Loucy (cell line): ENCODE data around the gene MAS1L.

Experiments
- H2AFZ ChIP-seq: fragments of 200-600 bp; sonication (generic); 2 replicates; pipeline ENCODE4 v1.6.0; 2016; ENCODE audit warnings: antibody characterized with exemption, mild to moderate bottlenecking, low read length, moderate library complexity
- H3F3A ChIP-seq: fragments of 200-600 bp; 2 replicates; pipeline ENCODE4 v1.6.0; 2016; ENCODE audit warnings: antibody characterized with exemption, low read depth, mild to moderate bottlenecking
- H3K27me3 ChIP-seq: fragments of 200-600 bp; sonication (generic); 2 replicates; pipeline ENCODE4 v1.6.1; 2014; ENCODE audit warnings: low read length, mild to moderate bottlenecking; ENCODE audit not compliant: insufficient read depth, poor library complexity, severe bottlenecking
- H3K36me3 ChIP-seq: fragments of 200-600 bp; sonication (generic); 2 replicates; pipeline ENCODE4 v1.6.1; 2016; ENCODE audit warnings: low read length; ENCODE audit not compliant: insufficient read depth
- H3K4me1 ChIP-seq: fragments of 200-600 bp; sonication (generic); 2 replicates; pipeline ENCODE4 v1.5.1; 2014; ENCODE audit warnings: low read length, mild to moderate bottlenecking; ENCODE audit not compliant: insufficient read depth, poor library complexity, severe bottlenecking
- H3K4me2 ChIP-seq: fragments of 200-600 bp; sonication (generic); 2 replicates; pipeline ENCODE4 v1.6.0; 2014; ENCODE audit warnings: antibody characterized with exemption, low read length, low read depth, mild to moderate bottlenecking; ENCODE audit not compliant: poor library complexity, severe bottlenecking
- H3K4me3 ChIP-seq: fragments of 200-600 bp; sonication (generic); 2 replicates; pipeline ENCODE4 v1.5.1; 2014; ENCODE audit warnings: low read length, mild to moderate bottlenecking, mixed read lengths; ENCODE audit not compliant: poor library complexity, severe bottlenecking
- H3K79me2 ChIP-seq: fragments of 200-600 bp; sonication (generic); 2 replicates; pipeline ENCODE4 v1.6.1; 2014; ENCODE audit warnings: low read length; ENCODE audit not compliant: insufficient read depth
- H3K9ac ChIP-seq: fragments of 200-600 bp; sonication (generic); 2 replicates; pipeline ENCODE4 v1.6.0; 2014; ENCODE audit warnings: mild to moderate bottlenecking, low read depth, low read length, moderate library complexity; ENCODE audit not compliant: poor library complexity, severe bottlenecking
- H3K9me2 ChIP-seq: fragments of 200-600 bp; sonication (generic); replicated peaks from 2 replicates; pipeline ENCODE4 v1.6.1; 2016; ENCODE audit warnings: low read depth, low read length, mixed read lengths
- H3K9me3 ChIP-seq: fragments of 200-600 bp; sonication (generic); 2 replicates; pipeline ENCODE4 v1.6.1; 2014; ENCODE audit warnings: mild to moderate bottlenecking, antibody characterized with exemption, low read length, low read depth; ENCODE audit not compliant: insufficient read depth
- H4K20me1 ChIP-seq: fragments of 200-600 bp; sonication (generic); 2 replicates; pipeline ENCODE4 v1.6.0; 2014; ENCODE audit warnings: antibody characterized with exemption, low read length, mild to moderate bottlenecking; ENCODE audit not compliant: insufficient read depth, poor library complexity, severe bottlenecking
- EZH2phosphoT487 ChIP-seq: fragments of 200-600 bp; IDR thresholded peaks from 2 replicates; pipeline ENCODE4 v1.6.1; 2018; ENCODE audit warnings: antibody characterized with exemption, mild to moderate bottlenecking, moderate library complexity, borderline replicate concordance
- TF ChIP-seq, protein P1 (sequence below): fragments of 200-600 bp; sonication (generic); conservative IDR thresholded peaks from 2 replicates; pipeline ENCODE4 v1.5.1; 2014; ENCODE audit warnings: mild to moderate bottlenecking, antibody characterized with exemption, low read length

The MAS1L gene

DNA sequence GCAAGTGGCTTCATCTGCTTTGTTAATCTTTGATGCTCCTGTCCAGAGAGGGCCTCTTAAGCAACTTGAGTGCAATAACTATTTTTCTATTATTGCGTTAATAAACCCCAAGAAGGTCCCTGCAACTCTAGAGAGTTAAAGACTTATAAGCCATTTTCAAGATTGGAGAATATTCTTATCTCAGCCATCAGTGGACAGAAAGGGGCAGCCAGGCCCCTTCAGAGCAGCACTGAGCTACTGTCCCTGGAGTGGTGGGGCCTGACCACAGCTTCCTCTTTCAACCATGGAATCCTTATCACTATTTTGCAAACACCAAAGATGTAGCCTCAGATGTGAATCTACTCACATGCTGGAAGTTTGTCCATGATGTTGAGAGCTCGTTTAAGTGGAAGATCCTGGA is 2.8 kb upstream of the MAS1L start:
- Histone ChIP-seq H2AFZ (no peak overlapping the region), H3K79me2 (no peaks in the 10 kb centered on the region), H3K4me2 (peak overlapping the region; percentile 87), H3K27me3 (no peaks in the 10 kb centered on the region), H3K9me2 (no peaks in the 10 kb centered on the region), H4K20me1 (no peaks in the 10 kb centered on the region), H3K9ac (peak overlapping the region; percentile 60), H3K36me3 (no peaks in the 10 kb centered on the region), H3K4me3 (peak overlapping the region; percentile 60), H3K9me3 (no peaks in the 10 kb centered on the region), H3F3A (peaks cover 4% of the 10 kb centered on the region), H3K4me1 (peaks cover 54% of the 10 kb centered on the region)
- no peak for TF ChIP-seq EZH2phosphoT487
- TF ChIP-seq, protein P1, sequence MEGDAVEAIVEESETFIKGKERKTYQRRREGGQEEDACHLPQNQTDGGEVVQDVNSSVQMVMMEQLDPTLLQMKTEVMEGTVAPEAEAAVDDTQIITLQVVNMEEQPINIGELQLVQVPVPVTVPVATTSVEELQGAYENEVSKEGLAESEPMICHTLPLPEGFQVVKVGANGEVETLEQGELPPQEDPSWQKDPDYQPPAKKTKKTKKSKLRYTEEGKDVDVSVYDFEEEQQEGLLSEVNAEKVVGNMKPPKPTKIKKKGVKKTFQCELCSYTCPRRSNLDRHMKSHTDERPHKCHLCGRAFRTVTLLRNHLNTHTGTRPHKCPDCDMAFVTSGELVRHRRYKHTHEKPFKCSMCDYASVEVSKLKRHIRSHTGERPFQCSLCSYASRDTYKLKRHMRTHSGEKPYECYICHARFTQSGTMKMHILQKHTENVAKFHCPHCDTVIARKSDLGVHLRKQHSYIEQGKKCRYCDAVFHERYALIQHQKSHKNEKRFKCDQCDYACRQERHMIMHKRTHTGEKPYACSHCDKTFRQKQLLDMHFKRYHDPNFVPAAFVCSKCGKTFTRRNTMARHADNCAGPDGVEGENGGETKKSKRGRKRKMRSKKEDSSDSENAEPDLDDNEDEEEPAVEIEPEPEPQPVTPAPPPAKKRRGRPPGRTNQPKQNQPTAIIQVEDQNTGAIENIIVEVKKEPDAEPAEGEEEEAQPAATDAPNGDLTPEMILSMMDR, result no peak

DNA sequence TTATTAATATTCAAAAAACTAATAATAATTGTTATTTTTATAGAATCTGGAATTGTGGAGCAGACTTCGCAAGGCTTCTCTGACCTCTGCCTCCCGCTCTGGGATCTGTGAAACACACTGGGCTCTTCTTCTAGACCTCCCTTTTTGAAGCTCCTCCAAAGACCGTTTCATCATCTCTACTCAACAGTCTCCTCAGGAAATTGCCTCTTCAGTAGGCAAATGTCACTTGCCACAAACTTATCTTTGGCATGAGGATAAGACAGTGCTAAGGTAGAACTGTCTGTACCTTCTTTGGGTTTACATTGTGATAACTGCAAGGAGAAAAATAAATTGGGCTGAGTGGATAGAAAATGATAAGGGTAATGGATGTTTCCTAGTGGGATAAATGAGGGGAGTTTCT is 2.3 kb upstream of the MAS1L start:
- Histone ChIP-seq H3K4me1 (peaks cover 54% of the 10 kb centered on the region), H3K36me3 (no peaks in the 10 kb centered on the region), H3K9ac (peak overlapping the region; percentile 60), H3K9me2 (no peaks in the 10 kb centered on the region), H3K79me2 (no peaks in the 10 kb centered on the region), H3F3A (peaks cover 4% of the 10 kb centered on the region), H3K4me2 (peak overlapping the region; percentile 87), H3K4me3 (peak overlapping the region; percentile 60), H3K9me3 (no peaks in the 10 kb centered on the region), H3K27me3 (no peaks in the 10 kb centered on the region), H2AFZ (no peak overlapping the region), H4K20me1 (no peaks in the 10 kb centered on the region)
- no peak for TF ChIP-seq EZH2phosphoT487
- TF ChIP-seq, protein P1, result no peak

DNA sequence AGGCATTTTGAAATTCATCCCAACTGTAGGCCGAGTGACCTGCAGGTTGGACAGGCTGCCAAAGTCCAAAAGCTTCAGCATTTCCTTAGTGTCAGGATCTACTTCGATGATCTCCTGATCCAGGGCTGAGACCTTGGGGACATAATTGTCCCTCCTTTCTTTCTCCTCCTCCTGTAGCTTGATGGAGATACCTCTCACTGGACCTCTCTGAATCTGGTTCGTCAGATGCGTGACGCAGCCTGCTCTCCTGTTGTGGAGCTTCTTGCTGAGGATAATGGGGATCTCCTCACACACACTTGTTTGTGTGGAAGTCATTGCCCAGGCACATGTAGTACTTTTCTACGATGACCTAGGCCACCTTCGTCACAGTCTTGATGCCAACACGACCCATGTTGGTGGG is 1.5 kb upstream of the MAS1L start:
- TF ChIP-seq EZH2phosphoT487, result no peak
- TF ChIP-seq, protein P1, result no peak
- no peaks in the 10 kb centered on the region for H3K36me3 ChIP-seq
- no peaks in the 10 kb centered on the region for H3K9me3 ChIP-seq
- H3K4me1 ChIP-seq, result peaks cover 54% of the 10 kb centered on the region
- H3K79me2 ChIP-seq, result no peaks in the 10 kb centered on the region
- no peaks in the 10 kb centered on the region for H3K27me3 ChIP-seq
- no peak overlapping the region for H2AFZ ChIP-seq
- no peak overlapping the region for H3K4me3 ChIP-seq
- no peaks in the 10 kb centered on the region for H4K20me1 ChIP-seq
- no peak overlapping the region for H3K4me2 ChIP-seq
- H3F3A ChIP-seq, result peaks cover 4% of the 10 kb centered on the region
- H3K9ac ChIP-seq, result no peak overlapping the region
- no peaks in the 10 kb centered on the region for H3K9me2 ChIP-seq
